K562 (cell line): ENCODE results near the gene NR2F2. TPM values are rescaled to one million over a fixed set of nuclear protein-coding genes. Genes with fewer than 3 reads are reported as not detected.

ENCODE experiments used
- ATAC-seq: fragments of 200-7000 bp; cut with Tn5 transposase; 3 replicates; pipeline ENCODE4 v1.9.1; 2020; ENCODE audit warnings: moderate library complexity
- BruUV-seq: library from RNA; stranded (reverse); fragments of 400-500 nt; replicated peaks from 2 replicates; lab custom pipeline; 2021; lab: Mats Ljungman, UMichigan
- CTCF ChIA-PET: fragments of 300-600 bp; formaldehyde crosslinking; extraction: SDS; loops from one replicate; lab custom pipeline; 2021; ENCODE audit warnings: low intra/inter-chr PET ratio; lab: Yijun Ruan, JAX
- POLR2A ChIA-PET: fragments of 300-600, 350-650 bp; sonication (Branson Sonifier 250); formaldehyde crosslinking; extraction: SDS; loops from one replicate; lab custom pipeline; 2021; ENCODE audit warnings: antibody characterized with exemption, inconsistent platforms; lab: Yijun Ruan, JAX
- DNase-seq, 4 experiments: peaks; one replicate each; pipeline versions ENCODE4 v3.0.0 to v3.0.0-alpha.2; 2011 to 2018; ENCODE audit warnings: low spot score in 3 of 4, mixed read lengths in 3 of 4; ENCODE audit errors: extremely low read depth in 1 of 4
- FAIRE-seq: peaks from 2 replicates; lab custom pipeline; 2011; peaks lifted over from hg19 to GRCh38; lab: Jason Lieb, UNC
- H2AFZ ChIP-seq: 2 replicates; pipeline ENCODE4 v1.6.0; 2011; ENCODE audit warnings: low read depth, low read length, control low read depth, inconsistent platforms
- H3K27ac ChIP-seq: fragments of 200-600 bp; 3 replicates; pipeline ENCODE4 v1.8.0; 2011; ENCODE audit warnings: low read depth, mild to moderate bottlenecking, control low read depth, inconsistent platforms, low read length, moderate library complexity, mixed read lengths; ENCODE audit errors: extremely low read depth
- H3K27me3 ChIP-seq, 2 experiments: fragments of 300-600 bp in 1 of 2; 2 replicates in 1 of 2; 3 replicates in 1 of 2; pipeline versions ENCODE4 v1.6.0 to v1.8.0; 2011; ENCODE audit warnings: inconsistent platforms in 2 of 2, low read length in 2 of 2, mild to moderate bottlenecking in 1 of 2, mixed read lengths in 1 of 2, moderate library complexity in 1 of 2; ENCODE audit not compliant: control insufficient read depth in 2 of 2, insufficient read depth in 2 of 2
- H3K36me3 ChIP-seq: fragments of 300-600 bp; 3 replicates; pipeline ENCODE4 v1.8.0; 2011; ENCODE audit warnings: mild to moderate bottlenecking, low read length, inconsistent platforms; ENCODE audit not compliant: control insufficient read depth, insufficient read depth
- H3K4me1 ChIP-seq, 2 experiments: fragments of 200-600 bp in 1 of 2; replicated peaks in 1 of 2; 2 replicates in 1 of 2; 3 replicates in 1 of 2; pipeline versions ENCODE4 v1.5.1 to v1.8.0; 2011; ENCODE audit warnings: inconsistent platforms in 2 of 2, low read length in 2 of 2, mild to moderate bottlenecking in 1 of 2, mixed read lengths in 1 of 2, moderate library complexity in 1 of 2; ENCODE audit not compliant: control insufficient read depth in 2 of 2, insufficient read depth in 2 of 2
- H3K4me2 ChIP-seq: 2 replicates; pipeline ENCODE4 v1.6.1; 2011; ENCODE audit warnings: low read length, control low read depth, inconsistent platforms, mixed read lengths; ENCODE audit not compliant: insufficient read depth
- H3K4me3 ChIP-seq: fragments of 200-600 bp; sonication (generic), shearing (Covaris generic); 2 replicates; pipeline ENCODE4 v1.5.1; 2016; ENCODE audit warnings: control low read depth, inconsistent platforms
- H3K79me2 ChIP-seq: fragments of 200-600 bp; 3 replicates; pipeline ENCODE4 v1.8.0; 2011; ENCODE audit warnings: low read length, inconsistent platforms; ENCODE audit not compliant: control insufficient read depth, insufficient read depth
- H3K9ac ChIP-seq, 2 experiments: 2 replicates each; pipeline versions ENCODE4 v1.6.0 to v1.6.1; 2011; ENCODE audit warnings: low read depth in 2 of 2, low read length in 2 of 2, control low read depth in 1 of 2, inconsistent platforms in 1 of 2, mild to moderate bottlenecking in 1 of 2, mixed read lengths in 1 of 2; ENCODE audit not compliant: insufficient read depth in 1 of 2
- H3K9me1 ChIP-seq: one replicate; pipeline ENCODE4 v1.6.0; 2011; ENCODE audit warnings: inconsistent platforms, mild to moderate bottlenecking, low read length, moderate library complexity; ENCODE audit not compliant: control insufficient read depth, insufficient read depth
- H3K9me3 ChIP-seq: replicated peaks from 2 replicates; pipeline ENCODE4 v1.5.1; 2011; ENCODE audit warnings: low read depth, low read length, inconsistent platforms; ENCODE audit not compliant: control insufficient read depth, insufficient read depth
- H4K20me1 ChIP-seq: replicated peaks from 2 replicates; pipeline ENCODE4 v1.6.1; 2011; ENCODE audit warnings: low read length, inconsistent platforms, mixed read lengths; ENCODE audit not compliant: control insufficient read depth, insufficient read depth
- ASH1L ChIP-seq: fragments of 450-650 bp; IDR thresholded peaks from 2 replicates; pipeline ENCODE4 v1.6.1; 2018; ENCODE audit warnings: borderline replicate concordance, mild to moderate bottlenecking, low read depth; ENCODE audit not compliant: partially characterized antibody
- BRCA1 ChIP-seq, 2 experiments: fragments of 450-650 bp in 1 of 2; sonication (generic) in 1 of 2; formaldehyde crosslinking in 1 of 2; IDR thresholded peaks; 2 replicates each; pipeline versions ENCODE4 v1.5.0 to v1.6.1; 2017 to 2020; ENCODE audit warnings: mild to moderate bottlenecking in 1 of 2, missing genetic modification reagents in 1 of 2
- CC2D1A ChIP-seq: fragments of 450-650 bp; IDR thresholded peaks from 2 replicates; pipeline ENCODE4 v1.6.1; 2017; ENCODE audit warnings: mild to moderate bottlenecking
- CEBPG ChIP-seq, 3 experiments: fragments of 200-800 bp in 1 of 3; sonication (Bioruptor generic) in 1 of 3; sonication (generic) in 1 of 3; formaldehyde crosslinking in 1 of 3; IDR thresholded peaks in 2 of 3; conservative IDR thresholded peaks in 1 of 3; 2 replicates each; pipeline versions ENCODE4 v1.6.1 to v1.8.0; 2016 to 2022; ENCODE audit warnings: missing compliant biosample characterization in 2 of 3, missing genetic modification characterization in 2 of 3, mild to moderate bottlenecking in 1 of 3, missing genetic modification reagents in 1 of 3
- CHCHD3 ChIP-seq: fragments of 250-450 bp; sonication (Bioruptor Pico); IDR thresholded peaks from 2 replicates; pipeline ENCODE4 v2.1.2; 2022; ENCODE audit warnings: mild to moderate bottlenecking
- HIVEP1 ChIP-seq: fragments of 250-450 bp; sonication (Bioruptor Pico); IDR thresholded peaks from 2 replicates; pipeline ENCODE4 v1.4.0; 2020; ENCODE audit warnings: mild to moderate bottlenecking
- MECOM ChIP-seq: fragments of 250-450 bp; sonication (Bioruptor Pico); IDR thresholded peaks from 2 replicates; pipeline ENCODE4 v1.8.0; 2022; ENCODE audit warnings: inconsistent platforms
- MEIS2 ChIP-seq: fragments of 450-650 bp; IDR thresholded peaks from 2 replicates; pipeline ENCODE4 v1.6.1; 2014; ENCODE audit warnings: mild to moderate bottlenecking; ENCODE audit not compliant: partially characterized antibody
- NCOA1 ChIP-seq: fragments of 450-650 bp; IDR thresholded peaks from 2 replicates; pipeline ENCODE4 v1.6.1; 2016; ENCODE audit warnings: low read depth
- NCOR1 ChIP-seq: fragments of 450-650 bp; IDR thresholded peaks from 2 replicates; pipeline ENCODE4 v1.6.1; 2016; ENCODE audit warnings: mild to moderate bottlenecking, moderate library complexity
- NFIX ChIP-seq: fragments of 250-450 bp; sonication (Bioruptor Pico); IDR thresholded peaks from 2 replicates; pipeline ENCODE4 v1.4.0; 2020; ENCODE audit warnings: low read depth, mild to moderate bottlenecking, moderate library complexity
- RAD21 ChIP-seq, 2 experiments: fragments of 250-450 bp in 1 of 2; fragments of 450-650 bp in 1 of 2; sonication (Bioruptor Pico) in 1 of 2; formaldehyde crosslinking in 1 of 2; IDR thresholded peaks in 1 of 2; conservative IDR thresholded peaks in 1 of 2; 2 replicates each; pipeline versions ENCODE4 v1.4.0 to v1.8.0; 2020 to 2022; ENCODE audit warnings: mild to moderate bottlenecking in 2 of 2, moderate library complexity in 1 of 2
- RFX7 ChIP-seq: fragments of 250-450 bp; sonication (Bioruptor Pico); IDR thresholded peaks from 2 replicates; pipeline ENCODE4 v1.5.1; 2021; ENCODE audit warnings: mild to moderate bottlenecking
- RUNX1 ChIP-seq: sonication (generic); IDR thresholded peaks from 2 replicates; pipeline ENCODE4 v1.6.1; 2016; ENCODE audit warnings: antibody characterized with exemption, low read depth
- TBL1XR1 ChIP-seq, 2 experiments: IDR thresholded peaks; 2 replicates each; pipeline ENCODE4 v1.6.1; 2012; ENCODE audit warnings: improper control_type of control experiment in 2 of 2, low read length in 2 of 2, mild to moderate bottlenecking in 1 of 2
- TCF3 ChIP-seq: sonication (generic); formaldehyde crosslinking; IDR thresholded peaks from 2 replicates; pipeline ENCODE4 v1.4.0; 2020; ENCODE audit warnings: mild to moderate bottlenecking, missing genetic modification reagents
- ZBTB8A ChIP-seq: fragments of 450-650 bp; IDR thresholded peaks from 2 replicates; pipeline ENCODE4 v1.6.1; 2018; ENCODE audit warnings: mild to moderate bottlenecking, moderate library complexity; ENCODE audit not compliant: partially characterized antibody
- ZFPM2 ChIP-seq: fragments of 250-450 bp; sonication (Bioruptor Pico); IDR thresholded peaks from 2 replicates; pipeline ENCODE4 v1.5.1; 2022; ENCODE audit warnings: mild to moderate bottlenecking
- ZKSCAN3 ChIP-seq: fragments of 250-450 bp; sonication (Bioruptor Pico); IDR thresholded peaks from 2 replicates; pipeline ENCODE4 v1.4.0; 2020
- ZNF764 ChIP-seq: fragments of 250-450 bp; sonication (Bioruptor Pico); IDR thresholded peaks from 2 replicates; pipeline ENCODE4 v1.4.0; 2020; ENCODE audit warnings: low read depth, mild to moderate bottlenecking, moderate library complexity
- ZNF785 ChIP-seq: fragments of 250-450 bp; sonication (Bioruptor Pico); IDR thresholded peaks from 2 replicates; pipeline ENCODE4 v1.4.0; 2020; ENCODE audit warnings: mild to moderate bottlenecking
- WGBS: fragments of 100-300 bp; shearing (Covaris generic); methylation state at CpG from one replicate; pipeline ENCODE4 v1.1.6; 2016; ENCODE audit warnings: low coverage, mixed read lengths; ENCODE audit not compliant: insufficient coverage; ENCODE audit errors: missing lambda C conversion rate; 5-methylcytosine and 5-hydroxymethylcytosine counted together
- in situ Hi-C: fragments of 300-500 bp; cut with MboI; formaldehyde crosslinking; loops from 4 replicates; pipeline ENCODE4 v1.15.0; 2018; ENCODE audit warnings: inconsistent platforms, mixed read lengths
- intact Hi-C: fragments of 100-400 bp; cut with micrococcal nuclease; formaldehyde crosslinking; loops from 2 replicates; pipeline ENCODE4 v1.14.2; 2022
- polyA plus RNA-seq, 8 experiments: library from polyadenylated mRNA; depleted of rRNA in 4 of 8; stranded (reverse) in 5 of 8; unstranded in 3 of 8; fragments of >200 nt; fragmentation: Nextera tagmentation in 2 of 8; fragmentation: Illumina TruSeq in 1 of 8; extraction: Ambion mirVana in 2 of 8; extraction: Trizol in 1 of 8; gene quantifications; 2 replicates each; pipeline versions ENCODE4 v1.2.1 to v1.2.3, GENCODE V29; 2011 to 2014; ENCODE audit warnings: inconsistent platforms in 1 of 8, missing spikeins in 1 of 8
- total RNA-seq, 7 experiments: library from RNA; depleted of rRNA in 6 of 7; stranded (reverse); fragments of >200 nt in 6 of 7; fragmentation: Illumina TruSeq in 2 of 7; extraction: Trizol in 2 of 7; gene quantifications; 2 replicates each; pipeline versions ENCODE4 v1.2.1 to v1.2.3, GENCODE V29; 2011 to 2021; ENCODE audit warnings: low replicate concordance in 1 of 7
- TF ChIP-seq, protein P1 (sequence below): fragments of 200-400 bp; formaldehyde crosslinking; IDR thresholded peaks from 2 replicates; pipeline ENCODE4 v1.6.1; 2017; ENCODE audit warnings: mild to moderate bottlenecking, low read depth, low read length, moderate library complexity

The NR2F2 gene
- total and polyA plus RNA-seq, 9 of the 15 experiments (the other 6 are each of a cell fraction or from before 2014, with no cell fraction given) = 6.0 to 51.8 (median 11.1) TPM

GRCh38 chr15:96327155-96327741, 3.3 kb upstream of the NR2F2 start:
- in situ Hi-C loops (loop anchor here (25.0 kb wide), 1 partner anchor 910 kb away; no protein-coding TSS in a partner anchor), intact Hi-C loops (loop anchor here (1.0 to 10.0 kb wide), 11 partner anchors 30 to 1652 kb away; no protein-coding TSS in a partner anchor)
- CTCF ChIA-PET = interaction anchor here (0.5 to 1.2 kb wide), 2 partner anchors 135 to 566 kb away, joined by 3 to 5 read pairs; no protein-coding TSS in a partner anchor
- FAIRE-seq = peak; percentile 86
- peak overlapping the region; percentile 91; a peak in 3 of 4 replicates for H3K9ac ChIP-seq
- H4K20me1 ChIP-seq = no peaks in the 10 kb centered on the region
- H3K27ac ChIP-seq = peak overlapping the region; percentile 86
- peak; percentile 59 for ATAC-seq
- peak; percentile 46 to 85 (median 66) for DNase-seq
- no peaks in the 10 kb centered on the region for H3K9me1 ChIP-seq
- H3K36me3 ChIP-seq = peaks cover 4% of the 10 kb centered on the region; the same call in 1 of the 3 replicates
- no TSS peak for BruUV-seq
- WGBS = 4% methylated on average over 13 of the region's 14 CpGs
- H3K4me2 ChIP-seq = peak overlapping the region; percentile 93
- POLR2A ChIA-PET = interaction anchor here (0.6 to 1.9 kb wide), 16 partner anchors 9 to 640 kb away, joined by 3 to 11 read pairs (median 3); no protein-coding TSS in a partner anchor
- H3K4me3 ChIP-seq = peak overlapping the region; percentile 72
- H2AFZ ChIP-seq = peak overlapping the region; percentile 94
- H3K79me2 ChIP-seq = peaks cover 67% of the 10 kb centered on the region
- H3K9me3 ChIP-seq = peaks cover 3% of the 10 kb centered on the region; the same call in 1 of the 2 replicates
- peaks cover 20% of the 10 kb centered on the region in 2 experiments for H3K4me1 ChIP-seq
- no peaks in the 10 kb centered on the region for H3K27me3 ChIP-seq
- no peak for TF ChIP-seq TCF3 (CRISPR knock-in tag)
- no peak for TF ChIP-seq CHCHD3 (CRISPR knock-in tag)
- TF ChIP-seq RUNX1 = no peak
- TF ChIP-seq ASH1L = peak; percentile 19
- TF ChIP-seq ZNF785 (CRISPR knock-in tag) = no peak
- peak; percentile 76; the same call in 1 of the 2 replicates for TF ChIP-seq CC2D1A
- no peak for TF ChIP-seq RFX7 (CRISPR knock-in tag)
- TF ChIP-seq, protein P1, sequence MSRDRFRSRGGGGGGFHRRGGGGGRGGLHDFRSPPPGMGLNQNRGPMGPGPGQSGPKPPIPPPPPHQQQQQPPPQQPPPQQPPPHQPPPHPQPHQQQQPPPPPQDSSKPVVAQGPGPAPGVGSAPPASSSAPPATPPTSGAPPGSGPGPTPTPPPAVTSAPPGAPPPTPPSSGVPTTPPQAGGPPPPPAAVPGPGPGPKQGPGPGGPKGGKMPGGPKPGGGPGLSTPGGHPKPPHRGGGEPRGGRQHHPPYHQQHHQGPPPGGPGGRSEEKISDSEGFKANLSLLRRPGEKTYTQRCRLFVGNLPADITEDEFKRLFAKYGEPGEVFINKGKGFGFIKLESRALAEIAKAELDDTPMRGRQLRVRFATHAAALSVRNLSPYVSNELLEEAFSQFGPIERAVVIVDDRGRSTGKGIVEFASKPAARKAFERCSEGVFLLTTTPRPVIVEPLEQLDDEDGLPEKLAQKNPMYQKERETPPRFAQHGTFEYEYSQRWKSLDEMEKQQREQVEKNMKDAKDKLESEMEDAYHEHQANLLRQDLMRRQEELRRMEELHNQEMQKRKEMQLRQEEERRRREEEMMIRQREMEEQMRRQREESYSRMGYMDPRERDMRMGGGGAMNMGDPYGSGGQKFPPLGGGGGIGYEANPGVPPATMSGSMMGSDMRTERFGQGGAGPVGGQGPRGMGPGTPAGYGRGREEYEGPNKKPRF = no peak
- TF ChIP-seq NFIX = no peak
- TF ChIP-seq TBL1XR1 (IDR thresholded peaks at IDR 0.05; ENCODE audit: low read length in 2 of 2) = peak in 1 of 2 experiments; percentile 56; a peak in 1 of 4 replicates
- TF ChIP-seq HIVEP1 = no peak
- no peak for TF ChIP-seq ZKSCAN3 (CRISPR knock-in tag)
- TF ChIP-seq NCOA1 = no peak
- TF ChIP-seq ZNF764 (CRISPR knock-in tag) = no peak
- TF ChIP-seq CEBPG (CRISPR knock-in tag; IDR thresholded peaks at IDR 0.05) = peak; percentile 40; the same call in 1 of the 2 replicates
- TF ChIP-seq CEBPG (tag; conservative IDR thresholded peaks at IDR 0.05 in 1 of 2, IDR thresholded peaks at IDR 0.05 in 1 of 2) = peak; percentile 61 to 74; a peak in 3 of 4 replicates
- no peak for TF ChIP-seq ZFPM2 (CRISPR knock-in tag)
- no peak for TF ChIP-seq MECOM (CRISPR knock-in tag)
- TF ChIP-seq MEIS2 = peak; percentile 92
- TF ChIP-seq RAD21 (CRISPR knock-in tag; conservative IDR thresholded peaks at IDR 0.05 in 1 of 2, IDR thresholded peaks at IDR 0.05 in 1 of 2) = peak; percentile 85 to 88
- peak; percentile 23; the same call in 1 of the 2 replicates for TF ChIP-seq NCOR1
- TF ChIP-seq BRCA1 (IDR thresholded peaks at IDR 0.05) = no peak
- no peak for TF ChIP-seq BRCA1 (CRISPR knock-in tag; IDR thresholded peaks at IDR 0.05)
- TF ChIP-seq ZBTB8A = no peak
